GM23338 (cell line): Measurements from ENCODE around the gene UTP4. TPM values are rescaled to one million over a fixed set of nuclear protein-coding genes. Genes with fewer than 3 reads are reported as not detected.

Source experiments
- ATAC-seq: fragments of 200-7000 bp; cut with Tn5 transposase; 3 replicates; pipeline ENCODE4 v1.9.1; 2020
- DNase-seq: peaks from one replicate; pipeline ENCODE4 v3.0.0-alpha.2; 2015; ENCODE audit warnings: low spot score
- H2AFZ ChIP-seq: fragments of 200-600 bp; sonication (generic); 2 replicates; pipeline ENCODE4 v1.8.0; 2016; ENCODE audit warnings: antibody characterized with exemption, mild to moderate bottlenecking, moderate library complexity
- H3F3A ChIP-seq: fragments of 200-600 bp; sonication (generic); replicated peaks from 2 replicates; pipeline ENCODE4 v1.8.0; 2017; ENCODE audit warnings: antibody characterized with exemption, mixed run types, low read depth
- H3K27ac ChIP-seq: fragments of 200-600 bp; sonication (generic); 2 replicates; pipeline ENCODE4 v1.6.1; 2016; ENCODE audit warnings: low read depth
- H3K27me3 ChIP-seq: fragments of 200-600 bp; sonication (generic); 2 replicates; pipeline ENCODE4 v1.8.0; 2016; ENCODE audit warnings: mild to moderate bottlenecking, mixed run types, moderate library complexity; ENCODE audit not compliant: insufficient read depth
- H3K36me3 ChIP-seq: fragments of 200-600 bp; sonication (generic); 2 replicates; pipeline ENCODE4 v1.8.0; 2016; ENCODE audit warnings: mild to moderate bottlenecking; ENCODE audit not compliant: insufficient read depth
- H3K4me1 ChIP-seq: fragments of 200-600 bp; sonication (generic); 2 replicates; pipeline ENCODE4 v1.8.0; 2016; ENCODE audit warnings: mild to moderate bottlenecking, moderate library complexity; ENCODE audit not compliant: insufficient read depth
- H3K4me2 ChIP-seq: fragments of 200-600 bp; sonication (generic); 2 replicates; pipeline ENCODE4 v1.7.1; 2017; ENCODE audit warnings: mixed run types
- H3K4me3 ChIP-seq: fragments of 200-600 bp; sonication (generic); 2 replicates; pipeline ENCODE4 v1.6.1; 2016; ENCODE audit warnings: mixed run types
- H3K79me2 ChIP-seq: fragments of 200-600 bp; sonication (generic); replicated peaks from 2 replicates; pipeline ENCODE4 v1.8.0; 2017; ENCODE audit warnings: mild to moderate bottlenecking; ENCODE audit not compliant: insufficient read depth
- H3K9me2 ChIP-seq: fragments of 200-600 bp; sonication (generic); 2 replicates; pipeline ENCODE4 v1.8.0; 2017; ENCODE audit not compliant: insufficient read depth
- H4K20me1 ChIP-seq: fragments of 200-600 bp; sonication (generic); replicated peaks from 2 replicates; pipeline ENCODE4 v1.8.0; 2017; ENCODE audit warnings: mild to moderate bottlenecking; ENCODE audit not compliant: insufficient read depth
- H3K27ac Mint-ChIP-seq: 2 replicates; pipeline ENCODE4 v1.8.0; 2020; ENCODE audit warnings: inconsistent platforms, mild to moderate bottlenecking, moderate library complexity, mixed read lengths
- H3K27me3 Mint-ChIP-seq: 3 replicates; pipeline ENCODE4 v1.8.0; 2022; ENCODE audit warnings: low read depth, mild to moderate bottlenecking, moderate library complexity, mixed read lengths, inconsistent platforms; ENCODE audit not compliant: insufficient read depth, poor library complexity
- H3K36me3 Mint-ChIP-seq: 3 replicates; pipeline ENCODE4 v1.8.0; 2021; ENCODE audit warnings: low read depth, mild to moderate bottlenecking, inconsistent platforms, moderate library complexity, mixed read lengths
- H3K4me1 Mint-ChIP-seq: 3 replicates; pipeline ENCODE4 v1.8.0; 2020; ENCODE audit warnings: mild to moderate bottlenecking, inconsistent platforms, mixed read lengths
- H3K4me3 Mint-ChIP-seq: 3 replicates; pipeline ENCODE4 v1.8.0; 2021; ENCODE audit warnings: moderate library complexity, mild to moderate bottlenecking, inconsistent platforms, mixed read lengths
- H3K9me3 Mint-ChIP-seq: 3 replicates; pipeline ENCODE4 v1.8.0; 2020; ENCODE audit warnings: moderate library complexity, mild to moderate bottlenecking, inconsistent platforms, mixed read lengths
- CTCF ChIP-seq, 2 experiments: fragments of 200-600 bp in 1 of 2; sonication (generic) in 1 of 2; conservative IDR thresholded peaks; 2 replicates each; pipeline versions ENCODE4 v1.5.1 to v1.6.1; 2016 to 2017; ENCODE audit warnings: antibody characterized with exemption in 2 of 2, low read depth in 2 of 2, mild to moderate bottlenecking in 2 of 2, moderate library complexity in 1 of 2
- EZH2 ChIP-seq: fragments of 200-600 bp; sonication (generic); IDR thresholded peaks from one replicate; pipeline ENCODE4 v1.8.0; 2017; ENCODE audit warnings: antibody characterized with exemption, mild to moderate bottlenecking, low read depth; ENCODE audit not compliant: unreplicated experiment
- POLR2AphosphoS5 ChIP-seq: IDR thresholded peaks from 2 replicates; pipeline ENCODE4 v1.6.1; 2016; ENCODE audit warnings: antibody characterized with exemption, low read depth
- REST ChIP-seq: IDR thresholded peaks from one replicate; pipeline ENCODE4 v1.6.1; 2018; ENCODE audit warnings: antibody characterized with exemption; ENCODE audit not compliant: unreplicated experiment
- ZNF331 ChIP-seq: fragments of 250-450 bp; sonication (Bioruptor Pico); IDR thresholded peaks from 2 replicates; pipeline ENCODE4 v1.5.0; 2020; ENCODE audit warnings: low read depth, mild to moderate bottlenecking, moderate library complexity
- polyA plus RNA-seq: library from polyadenylated mRNA; unstranded; fragments of >200 nt; fragmentation: Nextera tagmentation; extraction: Ambion mirVana; gene quantifications from 2 replicates; pipeline ENCODE4 v1.2.1, GENCODE V29; 2016
- total RNA-seq: library from RNA; depleted of rRNA; stranded (reverse); fragments of >200 nt; shearing (Covaris generic); gene quantifications from 2 replicates; pipeline ENCODE4 v1.2.3, GENCODE V29; 2014

Gene UTP4
- total and polyA plus RNA-seq, 2 experiments from 2014 or later = 63.2 to 66.6 TPM

GRCh38 chr16:69114346-69114975 is 18.0 kb upstream of the UTP4 start (continued):
- no peak for TF ChIP-seq CTCF (conservative IDR thresholded peaks at IDR 0.05; ENCODE audit: low read depth in 2 of 2)
- TF ChIP-seq ZNF331 (CRISPR knock-in tag) = no peak
- TF ChIP-seq REST = no peak

GRCh38 chr16:69114976-69115355 is 17.5 kb upstream of the UTP4 start:
- Histone ChIP-seq H3K4me2 (no peak overlapping the region), H3K79me2 (peaks cover 16% of the 10 kb centered on the region), H3K4me3 (no peak overlapping the region), H3K27me3 (no peaks in the 10 kb centered on the region), H3K27ac (no peak overlapping the region), H3K36me3 (peaks cover 64% of the 10 kb centered on the region), H3F3A (peaks cover 61% of the 10 kb centered on the region), H3K9me2 (no peaks in the 10 kb centered on the region), H2AFZ (no peak overlapping the region), H3K4me1 (peaks cover 9% of the 10 kb centered on the region; the same call in 1 of the 2 replicates), H4K20me1 (peaks cover 17% of the 10 kb centered on the region)
- Mint-ChIP-seq H3K4me3 (no peak overlapping the region), H3K27me3 (peaks cover 13% of the 10 kb centered on the region), H3K9me3 (peaks cover 3% of the 10 kb centered on the region; the same call in 1 of the 3 replicates), H3K27ac (no peak overlapping the region), H3K4me1 (peaks cover 23% of the 10 kb centered on the region), H3K36me3 (peaks cover 97% of the 10 kb centered on the region)
- DNase-seq (no peak), ATAC-seq (no peak)
- TF ChIP-seq EZH2 = no peak

GRCh38 chr16:69115361-69115760 is 17.1 kb upstream of the UTP4 start:
- Histone ChIP-seq H2AFZ (no peak overlapping the region), H3K27ac (peak overlapping the region; percentile 74; the same call in 1 of the 2 replicates), H3F3A (peaks cover 61% of the 10 kb centered on the region), H3K79me2 (peaks cover 13% of the 10 kb centered on the region), H3K4me3 (no peak overlapping the region), H3K36me3 (peaks cover 63% of the 10 kb centered on the region), H3K9me2 (no peaks in the 10 kb centered on the region), H4K20me1 (peaks cover 17% of the 10 kb centered on the region), H3K4me2 (no peak overlapping the region), H3K27me3 (no peaks in the 10 kb centered on the region), H3K4me1 (peaks cover 9% of the 10 kb centered on the region; the same call in 1 of the 2 replicates)
- peaks cover 23% of the 10 kb centered on the region for H3K4me1 Mint-ChIP-seq
- ATAC-seq = no peak
- H3K27ac Mint-ChIP-seq = no peak overlapping the region
- peaks cover 98% of the 10 kb centered on the region for H3K36me3 Mint-ChIP-seq
- DNase-seq = no peak
- no peak for TF ChIP-seq CTCF (conservative IDR thresholded peaks at IDR 0.05; ENCODE audit: low read depth in 2 of 2)
- TF ChIP-seq ZNF331 (CRISPR knock-in tag) = no peak
- 0 out of 2 replicates have a peak, but pooled peaks have one; percentile 14 for TF ChIP-seq POLR2AphosphoS5
- H3K9me3 Mint-ChIP-seq = peaks cover 3% of the 10 kb centered on the region; the same call in 1 of the 3 replicates
- peaks cover 15% of the 10 kb centered on the region for H3K27me3 Mint-ChIP-seq
- H3K4me3 Mint-ChIP-seq = no peak overlapping the region
